Amniotic stem cell (primary cell): ENCODE data around the gene BLOC1S1.

ENCODE experiments used
- DNase-seq: peaks from one replicate; lab custom pipeline; 2025; lab: John Stamatoyannopoulos, UW

The BLOC1S1 gene

GRCh38 chr12:55694651-55695050, 21.2 kb upstream of the BLOC1S1 start:
- no peak for DNase-seq

DNA sequence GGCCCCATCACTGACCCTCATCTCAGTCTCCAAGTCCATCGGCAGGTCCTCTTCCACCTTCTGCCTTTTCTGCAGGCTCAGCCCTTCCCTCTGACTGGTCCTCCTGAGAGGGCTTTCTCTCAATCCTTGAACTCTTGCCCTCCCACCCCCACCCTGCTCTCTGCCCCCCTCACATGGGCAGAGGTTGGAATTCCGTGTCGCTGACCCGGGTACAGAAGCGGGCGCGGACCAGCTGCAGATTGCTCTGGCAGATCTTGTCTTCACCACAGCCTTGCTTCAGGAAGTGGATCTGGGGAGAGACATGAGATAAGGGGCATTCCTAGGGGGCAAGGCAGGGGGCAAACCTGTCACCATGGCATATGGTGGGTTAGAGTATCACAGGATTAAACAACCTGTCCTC, 20.5 kb upstream of the BLOC1S1 start:
- DNase-seq: no peak

DNA sequence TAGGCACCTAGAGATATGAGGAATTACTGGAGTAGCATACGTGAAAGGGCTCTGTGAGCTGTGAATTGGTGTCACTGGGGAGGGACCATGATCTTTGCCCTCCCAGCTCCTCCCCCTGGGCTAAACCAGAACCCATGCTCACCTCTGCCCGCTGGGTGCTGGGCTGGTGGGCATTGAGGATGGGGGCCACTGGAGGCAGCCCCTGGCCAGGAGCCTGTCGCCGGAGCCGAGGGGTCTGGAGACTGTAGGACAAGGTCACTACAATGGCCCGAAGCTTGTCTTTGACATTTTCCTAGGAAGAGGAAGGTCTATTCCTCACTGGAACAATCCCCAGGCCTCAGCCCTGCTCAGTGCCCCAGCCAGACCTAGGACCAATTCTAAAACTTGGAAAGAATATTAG, 19.7 kb upstream of the BLOC1S1 start:
- no peak for DNase-seq

DNA sequence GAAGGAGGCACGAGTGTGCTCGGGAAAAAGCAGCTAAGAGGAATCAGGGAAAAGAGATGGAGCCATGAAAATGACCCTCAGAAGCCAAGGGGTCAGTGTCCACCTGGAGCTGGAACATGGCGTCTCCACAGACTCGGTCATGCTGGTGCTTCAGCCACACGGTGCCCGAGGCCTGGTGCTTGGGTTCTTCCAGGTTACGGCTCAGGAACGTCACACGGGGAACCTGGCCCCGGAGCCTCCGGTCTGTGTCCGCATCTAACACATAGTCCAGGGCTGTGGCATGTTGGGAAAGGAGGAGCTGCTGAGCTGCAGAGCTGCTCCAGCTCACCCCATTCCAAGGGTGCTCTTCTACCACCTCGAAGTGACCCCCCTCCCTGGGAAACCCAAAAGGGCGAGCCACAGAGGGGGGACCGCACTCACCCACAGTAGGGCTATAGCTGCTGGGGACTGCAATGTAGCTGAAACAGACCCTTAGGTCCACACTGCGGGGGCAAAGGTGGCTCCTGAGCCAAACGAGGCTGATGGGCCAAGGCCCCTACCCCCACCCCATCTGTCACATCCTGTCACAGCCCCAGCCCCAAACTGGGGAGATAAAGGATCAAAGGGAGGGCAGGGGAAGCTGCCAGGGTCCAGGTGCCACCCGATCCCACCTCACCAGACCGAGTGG, 18.9 kb upstream of the BLOC1S1 start:
- no peak for DNase-seq

GRCh38 chr12:55697686-55698085, 18.2 kb upstream of the BLOC1S1 start:
- no peak for DNase-seq

DNA sequence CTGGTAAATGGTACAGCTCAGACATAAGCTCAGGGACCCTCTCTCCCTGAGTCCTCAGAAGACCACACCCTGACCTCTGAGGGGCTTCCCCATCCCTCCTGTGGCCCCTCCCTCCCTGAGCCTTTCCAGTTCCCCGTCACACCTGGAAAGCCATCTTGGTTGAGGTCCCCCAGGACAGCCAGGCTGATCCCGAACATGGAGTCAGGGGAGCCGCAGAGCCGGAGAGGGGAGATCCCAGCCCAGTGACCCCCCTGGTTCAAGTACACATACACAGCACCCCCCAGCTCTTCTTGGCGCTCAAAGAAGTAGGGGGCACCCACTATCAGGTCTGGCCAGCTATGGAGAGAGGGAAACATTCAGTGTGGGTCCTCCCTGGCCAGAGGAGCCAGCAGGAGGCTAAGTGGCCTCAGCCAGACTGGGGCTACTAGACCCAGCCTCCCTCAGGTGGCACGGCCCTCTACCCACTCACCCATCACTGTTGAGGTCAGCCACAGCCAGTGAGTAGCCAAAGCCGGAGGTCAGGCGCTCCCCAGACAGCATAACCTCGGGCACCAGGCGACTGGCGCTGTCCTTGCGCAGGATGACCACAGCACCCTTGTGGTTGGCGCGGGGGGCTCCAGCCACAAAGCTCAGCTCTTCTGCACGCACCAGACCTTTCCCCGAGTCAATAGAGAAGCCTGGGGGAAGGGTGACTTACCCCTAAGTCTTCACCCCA, 17.4 kb upstream of the BLOC1S1 start:
- DNase-seq: no peak

GRCh38 chr12:55698965-55699364, 16.9 kb upstream of the BLOC1S1 start:
- no peak for DNase-seq

- DNase-seq: no peak
Observed at GRCh38 chr12:55699471-55700055, 16.3 kb upstream of the BLOC1S1 start.

DNA sequence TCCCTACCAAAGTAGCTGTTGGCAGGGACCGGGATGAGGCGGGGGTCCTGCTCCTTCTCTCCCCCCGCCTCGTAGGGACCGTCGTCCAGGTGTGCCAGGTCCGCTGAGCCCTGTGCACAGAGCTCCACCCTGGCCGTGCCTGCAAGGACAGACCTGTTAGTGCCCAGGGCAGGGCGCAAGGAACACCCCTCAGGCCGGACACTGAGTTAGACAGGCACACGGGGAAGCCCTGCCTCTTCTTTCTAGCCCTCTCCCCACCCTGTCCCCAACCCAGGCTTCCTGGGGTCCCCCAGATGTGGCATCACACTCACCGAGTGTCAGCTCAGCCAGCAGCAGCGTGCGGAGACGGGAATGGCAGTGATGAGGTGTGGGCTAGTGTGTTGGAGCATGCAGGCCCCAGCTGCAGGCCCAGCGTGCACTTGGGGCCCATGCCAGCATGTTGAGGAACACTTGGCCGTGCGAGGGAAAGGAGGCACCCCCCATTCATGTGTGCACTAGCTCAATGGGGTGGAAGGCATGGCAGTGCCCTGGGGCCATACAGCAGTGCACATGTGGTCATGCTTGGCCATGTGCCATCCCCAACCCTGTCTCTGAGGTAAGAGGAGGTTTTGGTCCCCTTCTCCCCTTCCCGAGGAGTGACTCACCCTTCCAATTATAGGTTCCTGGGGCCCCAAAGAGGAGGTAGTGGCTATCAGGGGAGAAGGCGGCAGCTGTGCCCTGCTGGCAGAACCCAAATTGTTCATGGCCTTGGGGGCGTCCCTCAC, 15.4 kb upstream of the BLOC1S1 start:
- no peak for DNase-seq

GRCh38 chr12:55702861-55703260, 13.0 kb upstream of the BLOC1S1 start:
- DNase-seq: no peak

DNA sequence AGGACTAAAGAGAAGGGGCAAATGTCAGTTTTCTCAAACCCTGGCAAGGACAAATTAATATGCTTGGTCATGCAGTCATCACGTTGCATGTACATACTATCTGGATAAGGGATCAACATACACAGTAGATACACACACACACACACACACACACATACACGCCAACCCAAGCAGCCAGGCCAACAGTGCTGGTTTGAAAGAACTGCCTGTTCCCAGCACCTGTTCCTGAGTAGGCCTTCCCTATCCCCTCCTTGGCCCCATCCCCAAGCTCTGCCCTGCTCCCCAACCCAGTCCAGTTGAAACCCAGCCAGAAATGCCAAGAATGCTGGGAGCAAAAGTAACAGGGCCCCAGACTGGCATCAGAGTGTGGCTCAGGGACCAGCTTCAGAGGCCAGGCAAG, 12.6 kb upstream of the BLOC1S1 start:
- no peak for DNase-seq

DNA sequence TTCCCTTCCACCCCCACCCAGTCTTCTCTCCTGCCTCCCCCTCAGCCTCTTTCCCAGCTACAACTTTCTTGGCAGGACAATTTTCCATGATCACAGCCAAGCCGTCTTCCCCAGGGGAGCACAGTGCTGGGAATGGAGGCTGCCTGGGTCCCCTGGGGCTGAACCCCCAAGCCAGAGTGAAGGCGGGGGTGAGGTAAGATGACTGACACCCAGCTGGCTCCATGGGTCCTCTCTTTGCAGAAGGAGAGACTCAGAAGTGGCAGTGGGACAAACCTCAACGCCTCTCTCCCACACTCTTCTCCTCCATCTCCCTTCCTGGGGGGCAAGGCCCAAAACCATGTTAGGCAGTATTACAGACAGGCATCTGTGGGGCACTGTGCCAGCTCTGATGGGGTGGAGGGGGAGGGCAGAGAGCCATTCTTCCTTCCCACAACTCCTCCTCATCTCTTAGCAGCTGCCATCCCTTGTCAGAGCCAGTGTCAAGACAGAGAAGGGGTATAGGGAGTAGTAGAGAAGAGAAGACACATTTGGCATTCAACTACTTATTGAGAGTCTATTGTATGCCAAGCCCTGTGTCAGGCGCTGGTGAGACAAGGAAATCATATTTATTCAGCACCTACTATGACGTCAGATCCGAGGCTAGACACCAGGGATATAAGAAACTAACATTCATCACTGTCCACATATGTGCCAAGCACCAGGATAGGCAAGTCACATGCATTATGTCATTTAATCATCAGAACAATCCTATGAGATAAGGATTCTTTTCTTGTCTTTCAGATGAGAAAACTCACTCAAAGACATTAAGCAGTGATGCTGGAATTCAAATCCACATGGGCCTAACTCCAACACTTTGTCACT, 11.7 kb upstream of the BLOC1S1 start:
- DNase-seq: no peak

DNA sequence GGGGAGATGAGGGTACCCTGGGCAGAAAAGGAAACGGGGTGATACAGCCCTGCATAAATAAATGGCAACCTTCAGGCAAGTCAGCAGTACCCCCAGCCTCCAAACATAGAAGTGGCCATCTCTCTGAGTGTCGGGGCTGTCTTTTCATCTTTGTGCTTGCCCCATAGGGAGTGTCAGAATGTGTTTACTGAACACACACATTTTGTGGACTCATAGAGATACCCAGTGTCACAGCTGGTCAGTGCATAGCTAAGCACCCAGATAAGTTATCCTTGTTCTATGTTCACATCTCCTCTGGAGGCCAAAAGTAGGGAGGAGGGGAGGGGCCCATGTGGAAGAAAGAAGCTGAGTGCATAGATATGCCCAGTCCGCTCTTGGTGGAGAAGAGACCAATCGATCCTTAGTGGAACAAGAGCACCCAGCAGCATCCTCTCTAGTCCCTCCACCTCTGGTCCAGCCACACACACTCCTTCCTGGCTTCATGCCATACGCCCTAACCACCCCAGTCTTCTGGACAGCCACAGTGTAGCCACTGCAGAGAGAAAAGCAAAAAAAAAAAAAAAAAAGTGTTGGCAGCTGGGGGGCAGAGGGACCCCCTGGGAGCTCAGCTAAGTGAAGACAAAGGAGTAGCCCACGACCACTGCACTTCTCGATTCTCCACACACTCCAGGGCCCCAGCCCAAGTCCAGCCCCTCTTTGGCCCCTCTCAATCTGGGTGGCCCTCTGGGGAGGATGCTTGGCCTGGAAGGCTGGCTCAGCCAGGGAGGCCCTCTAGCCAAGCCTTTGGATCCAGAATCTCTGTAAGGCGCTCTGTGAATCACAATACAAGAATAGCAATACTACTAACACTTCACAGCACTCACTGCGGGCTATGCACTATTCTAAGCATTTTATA, 10.8 kb upstream of the BLOC1S1 start:
- DNase-seq: no peak

- DNase-seq: no peak
Observed at GRCh38 chr12:55705782-55706402, 10.0 kb upstream of the BLOC1S1 start.

DNA sequence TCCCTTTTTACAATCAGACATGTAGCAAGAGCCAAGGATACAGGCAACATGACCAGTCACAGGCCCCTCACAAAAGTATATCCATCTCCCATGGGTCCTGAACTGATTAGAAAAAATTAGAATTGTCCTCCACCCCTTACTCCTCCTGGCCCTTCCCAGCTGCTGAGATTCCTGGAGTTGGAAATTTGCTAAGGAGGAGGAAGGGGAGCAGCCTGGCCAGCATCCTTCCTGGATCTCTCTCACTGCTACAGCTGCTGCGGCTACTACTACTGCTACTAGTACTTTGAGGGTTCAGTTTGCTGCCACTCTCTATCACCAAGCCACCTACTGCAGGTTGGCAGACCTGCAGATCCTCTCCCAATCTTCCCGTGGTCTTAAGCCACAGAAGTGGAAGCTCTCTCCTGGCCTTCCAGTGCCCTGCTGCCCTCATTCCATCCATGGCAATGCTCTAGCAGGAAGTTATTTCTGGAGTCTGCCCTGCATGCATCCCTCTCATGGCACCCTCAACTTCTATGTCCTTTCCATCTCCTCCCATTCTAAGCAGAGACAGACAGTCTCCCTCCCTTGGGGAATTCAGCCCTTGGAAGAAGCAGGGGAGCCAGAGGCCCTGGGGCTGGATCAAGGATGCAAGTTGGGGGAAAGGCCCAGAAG, 9.2 kb upstream of the BLOC1S1 start:
- DNase-seq: no peak

DNA sequence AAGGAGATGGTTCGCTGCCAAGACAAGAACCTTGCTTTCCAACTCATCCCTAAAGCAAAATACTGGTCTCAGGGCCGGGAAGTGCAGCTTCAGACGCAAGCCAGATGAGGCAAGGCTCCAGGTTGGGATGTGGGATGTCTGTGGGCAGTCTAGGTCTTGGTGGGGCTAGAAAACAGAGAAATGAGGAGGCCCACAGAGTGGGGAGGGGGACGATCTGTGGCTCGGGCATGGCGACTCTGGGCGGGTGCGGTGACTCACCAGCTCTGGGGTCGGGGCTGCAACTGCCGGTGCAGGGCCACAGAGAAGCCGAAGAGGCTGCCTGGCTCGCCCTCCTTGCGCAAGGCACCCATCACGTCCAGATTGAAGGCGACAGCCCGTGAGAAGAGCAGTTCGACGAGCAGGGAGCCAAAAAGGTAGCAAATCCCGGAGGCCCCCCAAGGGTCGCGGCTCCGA, 8.6 kb upstream of the BLOC1S1 start:
- DNase-seq: no peak

DNA sequence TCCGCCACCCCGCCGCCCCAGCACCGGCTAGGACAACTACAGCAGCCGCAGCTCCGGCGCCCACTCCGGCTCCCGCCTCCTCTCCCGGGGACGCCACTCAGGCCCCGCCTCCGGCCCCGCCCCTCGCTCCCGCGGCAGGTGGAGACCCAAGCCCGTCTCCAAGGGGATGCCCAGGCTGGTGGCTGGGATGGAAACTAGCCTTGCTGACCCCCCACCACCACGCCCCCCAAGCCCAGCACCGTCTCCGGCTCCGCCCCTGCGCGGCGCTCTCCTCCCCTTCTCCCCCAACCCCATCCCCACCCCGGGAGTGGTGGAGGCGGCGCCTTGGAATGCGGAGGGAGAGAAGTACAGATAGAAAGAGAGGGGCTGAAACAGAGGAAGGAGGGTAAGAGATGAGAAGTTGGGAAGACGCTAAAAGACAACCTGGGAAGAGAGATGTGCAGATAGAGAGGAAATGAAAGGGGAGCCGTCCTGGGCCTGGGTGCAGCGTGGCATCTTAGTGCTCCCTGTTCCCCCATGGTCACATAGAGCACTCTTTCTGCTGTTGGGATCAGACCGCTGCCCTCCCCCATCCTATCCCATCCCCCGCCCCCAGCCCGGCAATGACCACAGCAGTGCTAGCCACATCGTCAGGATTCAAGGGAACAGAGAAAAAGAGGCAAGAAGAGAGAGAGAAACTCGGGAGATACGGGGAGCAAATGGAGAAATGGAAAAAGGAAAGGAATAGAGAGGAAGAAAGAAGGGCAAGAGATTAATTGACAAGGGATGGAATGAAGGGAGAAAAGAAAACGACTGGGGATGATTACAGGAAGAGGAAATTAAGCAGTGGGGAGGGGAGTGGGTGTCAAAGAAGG, 7.8 kb upstream of the BLOC1S1 start, which contains the start of gene ITGA7:
Gene ITGA7 (minus strand): TSS at position 64 of the 854 bp plus-strand sequence. CDS start 222 bp downstream, outside the sequence.
- no peak for DNase-seq

DNA sequence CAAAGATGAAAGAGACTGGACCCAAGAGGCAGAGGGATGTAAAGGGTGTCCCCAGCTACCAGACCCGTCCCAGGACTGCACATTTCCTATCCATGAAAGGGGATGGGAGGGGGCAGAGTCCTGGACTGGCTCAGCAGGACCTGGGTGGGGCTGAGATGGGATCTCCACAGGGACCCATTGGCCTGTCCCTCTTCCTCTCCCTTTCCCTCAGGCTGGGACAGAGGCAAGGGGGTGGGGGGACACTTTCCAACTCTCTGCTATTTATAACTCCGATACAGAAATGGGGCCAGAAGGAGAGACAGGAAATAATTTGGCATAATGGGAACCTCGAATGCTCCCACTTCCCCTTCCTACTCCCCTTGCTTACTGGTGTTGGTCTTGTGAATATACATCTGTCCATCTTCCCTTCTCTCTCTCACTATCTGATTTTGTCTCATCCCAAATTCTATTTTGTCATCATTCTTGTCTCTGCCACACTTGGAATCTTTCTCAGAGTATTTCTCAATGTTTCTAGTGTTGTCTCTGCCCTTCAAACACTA, 7.1 kb upstream of the BLOC1S1 start:
- DNase-seq: no peak
